ENCODE measurements around the gene C1QTNF7. TPM values are rescaled to one million over a fixed set of nuclear protein-coding genes. Genes with fewer than 3 reads are reported as not detected.
A peak's percentile ranks its signal among the peaks of the same experiment; 100 is the strongest.

Gene C1QTNF7
- total RNA-seq, 2 donors from 2014 or later = 4.4 to 13.8 TPM

DNA sequence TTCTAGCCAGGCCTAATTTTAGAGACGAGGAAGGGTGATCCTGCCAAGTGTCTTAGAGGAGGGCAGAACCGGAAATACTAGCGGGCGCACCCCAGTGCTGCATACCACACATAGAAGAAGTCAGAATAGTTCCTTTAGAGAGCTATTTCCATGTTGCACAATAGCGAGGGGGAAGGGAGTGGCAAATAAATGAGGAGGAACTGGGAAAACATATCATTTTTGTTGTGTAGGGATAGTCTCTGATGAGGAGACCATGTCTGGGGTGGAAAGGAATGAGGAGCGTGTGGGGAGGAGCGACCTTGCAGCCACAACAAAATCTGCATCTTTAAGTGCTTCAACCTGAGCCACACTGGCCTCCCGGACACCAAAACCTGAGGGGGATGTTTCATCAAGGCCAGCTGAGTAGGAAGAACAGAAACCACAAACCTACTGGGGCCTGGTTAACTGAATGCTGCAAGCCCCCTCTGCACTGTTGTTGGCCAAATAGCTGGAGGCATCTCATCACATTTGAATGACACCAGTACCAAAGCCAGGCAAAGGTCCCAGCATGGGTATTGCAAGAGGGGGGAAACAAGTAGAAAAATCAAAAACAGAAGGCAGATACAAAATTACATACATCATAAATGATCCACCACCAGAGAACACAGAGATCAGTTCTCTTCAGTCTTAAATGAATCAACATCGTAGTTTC, 26.7 kb upstream of the C1QTNF7 start:
- intact Hi-C loops (cut with DNase I) = no loop called here
- no peaks in the 10 kb centered on the region for H3K4me1 ChIP-seq
- peak in 1 of 4 donors; percentile 56 for DNase-seq
- H3K4me3 ChIP-seq = no peak overlapping the region
- no peaks in the 10 kb centered on the region for H3K36me3 ChIP-seq (replicated peaks in 1 of 2; ENCODE audit: insufficient read depth in 1 of 2, low read depth in 2 of 2)
- WGBS, 2 donors = 54 to 71% methylated on average over 9 of the region's 9 CpGs
- ATAC-seq = peak; percentile 42
- H3K27ac ChIP-seq = no peak overlapping the region
- no peaks in the 10 kb centered on the region for H3K27me3 ChIP-seq
- no peaks in the 10 kb centered on the region for H3K9me3 ChIP-seq
- TF ChIP-seq CTCF (IDR thresholded peaks at IDR 0.05) (no peak), POLR2A (IDR thresholded peaks at IDR 0.05) (no peak)

DNA sequence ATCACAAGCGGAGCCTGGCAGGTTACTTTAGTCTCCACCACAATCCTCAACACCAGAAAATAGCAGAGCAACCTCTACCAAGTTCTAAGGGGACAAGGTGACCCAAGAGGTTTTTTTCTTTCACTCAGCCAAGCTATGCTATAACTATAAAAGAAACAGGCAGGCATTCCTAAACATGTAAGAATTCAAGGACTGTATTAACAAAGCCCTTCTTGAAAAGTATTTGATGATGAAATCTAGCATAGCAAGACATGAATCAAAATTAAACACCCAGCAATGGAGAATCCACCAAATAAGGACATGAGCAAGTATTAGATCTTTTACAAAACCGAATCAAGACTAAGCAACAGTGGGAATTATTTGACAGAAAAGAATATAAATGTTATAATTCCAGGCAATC, 25.7 kb upstream of the C1QTNF7 start:
- Histone ChIP-seq H3K4me1 (no peaks in the 10 kb centered on the region), H3K27ac (no peak overlapping the region), H3K27me3 (no peaks in the 10 kb centered on the region), H3K4me3 (no peak overlapping the region), H3K9me3 (no peaks in the 10 kb centered on the region), H3K36me3 (replicated peaks in 1 of 2; ENCODE audit: insufficient read depth in 1 of 2, low read depth in 2 of 2) (no peaks in the 10 kb centered on the region)
- intact Hi-C loops (cut with DNase I) = no loop called here
- no peak for DNase-seq
- ATAC-seq = no peak
- no peak for TF ChIP-seq CTCF (IDR thresholded peaks at IDR 0.05)
- no peak for TF ChIP-seq POLR2A (IDR thresholded peaks at IDR 0.05)
- WGBS, 2 donors = 64 to 68% methylated on average over 2 of the region's 2 CpGs

DNA sequence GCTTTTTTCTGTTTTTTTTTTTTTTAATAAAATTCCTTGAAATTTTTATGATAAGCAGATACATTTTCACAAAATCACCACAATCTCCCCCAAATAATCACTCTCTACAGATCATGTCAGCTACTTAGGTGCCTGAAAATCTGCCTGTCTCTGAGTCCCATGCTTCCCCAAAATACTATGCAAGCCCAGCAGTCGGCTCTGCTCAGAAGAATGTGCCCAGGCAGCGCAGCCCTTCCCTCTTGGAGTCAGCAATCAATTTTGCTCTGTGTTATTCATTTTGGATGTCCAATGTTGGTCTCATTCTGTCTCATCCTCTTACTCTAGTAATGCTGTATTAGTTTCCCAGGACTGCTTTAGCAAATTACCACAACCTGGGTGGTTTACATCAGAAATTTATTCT, 24.9 kb upstream of the C1QTNF7 start:
- 49 to 68% methylated on average over 2 of the region's 2 CpGs for WGBS, 2 donors
- TF ChIP-seq POLR2A (IDR thresholded peaks at IDR 0.05) = no peak
- TF ChIP-seq CTCF (IDR thresholded peaks at IDR 0.05) = no peak
- Histone ChIP-seq H3K27me3 (no peaks in the 10 kb centered on the region), H3K9me3 (no peaks in the 10 kb centered on the region), H3K4me3 (no peak overlapping the region), H3K27ac (no peak overlapping the region), H3K4me1 (no peaks in the 10 kb centered on the region), H3K36me3 (replicated peaks in 1 of 2; ENCODE audit: insufficient read depth in 1 of 2, low read depth in 2 of 2) (no peaks in the 10 kb centered on the region)
- intact Hi-C loops (cut with DNase I) = no loop called here
- DNase-seq (no peak), ATAC-seq (no peak)

- H3K27me3 ChIP-seq = no peaks in the 10 kb centered on the region
- H3K4me3 ChIP-seq = no peak overlapping the region
- DNase-seq (no peak), ATAC-seq (no peak)
- WGBS, 2 donors = 79 to 86% methylated on average over 4 of the region's 4 CpGs
- intact Hi-C loops (cut with DNase I) = no loop called here
- H3K4me1 ChIP-seq = no peaks in the 10 kb centered on the region
- H3K27ac ChIP-seq = no peak overlapping the region
- no peaks in the 10 kb centered on the region for H3K9me3 ChIP-seq
- H3K36me3 ChIP-seq (replicated peaks in 1 of 2; ENCODE audit: insufficient read depth in 1 of 2, low read depth in 2 of 2) = no peaks in the 10 kb centered on the region
- TF ChIP-seq CTCF (IDR thresholded peaks at IDR 0.05) = no peak
- TF ChIP-seq POLR2A (IDR thresholded peaks at IDR 0.05) = no peak
Measured at GRCh38 chr4:15405018-15405417, 22.8 kb upstream of the C1QTNF7 start.

GRCh38 chr4:15410750-15411149, 17.1 kb upstream of the C1QTNF7 start:
- no peak for DNase-seq
- H3K4me1 ChIP-seq = no peaks in the 10 kb centered on the region
- TF ChIP-seq CTCF (IDR thresholded peaks at IDR 0.05) (no peak), POLR2A (IDR thresholded peaks at IDR 0.05) (no peak)
- intact Hi-C loops (cut with DNase I) = no loop called here
- H3K27ac ChIP-seq = no peak overlapping the region
- no peak overlapping the region for H3K4me3 ChIP-seq
- H3K36me3 ChIP-seq (replicated peaks in 1 of 2; ENCODE audit: insufficient read depth in 1 of 2, low read depth in 2 of 2) = no peaks in the 10 kb centered on the region
- no peak for ATAC-seq
- H3K27me3 ChIP-seq = no peaks in the 10 kb centered on the region
- 23 to 48% methylated on average over 6 of the region's 6 CpGs for WGBS, 2 donors
- H3K9me3 ChIP-seq = no peaks in the 10 kb centered on the region

Measured in body of pancreas (tissue), 4 donors.